K562 (cell line): ENCODE results near the gene FBXL22.

Source experiments
- ARHGAP35 ChIP-seq: fragments of 450-650 bp; IDR thresholded peaks from 2 replicates; pipeline ENCODE4 v1.6.1; 2018; ENCODE audit not compliant: partially characterized antibody
- BHLHE40 ChIP-seq: IDR thresholded peaks from 2 replicates; pipeline ENCODE4 v1.6.1; 2011; ENCODE audit warnings: low read length, improper control_type of control experiment
- EP300 ChIP-seq: IDR thresholded peaks from 2 replicates; pipeline ENCODE4 v1.6.1; 2012; ENCODE audit warnings: low read length, improper control_type of control experiment
- KLF16 ChIP-seq: IDR thresholded peaks from 2 replicates; pipeline ENCODE4 v1.6.1; 2016; ENCODE audit warnings: antibody characterized with exemption
- MAX ChIP-seq: sonication (generic); formaldehyde crosslinking; IDR thresholded peaks from 2 replicates; pipeline ENCODE4 v1.9.0; 2022; ENCODE audit warnings: mild to moderate bottlenecking, missing genetic modification reagents
- REST ChIP-seq, 2 experiments: fragments of 450-650 bp; formaldehyde crosslinking in 1 of 2; IDR thresholded peaks; 2 replicates each; pipeline versions ENCODE4 v1.4.0 to v1.6.1; 2014 to 2020; ENCODE audit warnings: mild to moderate bottlenecking in 2 of 2, borderline replicate concordance in 1 of 2, low read depth in 1 of 2
- SMAD1 ChIP-seq: fragments of 150-350 bp; IDR thresholded peaks from 2 replicates; pipeline ENCODE4 v1.6.1; 2014; ENCODE audit warnings: low read length, low read depth; ENCODE audit not compliant: partially characterized antibody
- SMC3 ChIP-seq: conservative IDR thresholded peaks from 2 replicates; pipeline ENCODE4 v1.6.1; 2011; ENCODE audit warnings: low read depth, low read length, improper control_type of control experiment; ENCODE audit not compliant: insufficient read depth
- ZNF146 ChIP-seq: IDR thresholded peaks from one replicate; pipeline ENCODE4 v1.6.1; 2018; ENCODE audit warnings: missing compliant biosample characterization; ENCODE audit not compliant: unreplicated experiment
- ZNF398 ChIP-seq: fragments of 250-450 bp; sonication (Bioruptor Pico); IDR thresholded peaks from 2 replicates; pipeline ENCODE4 v1.8.0; 2021; ENCODE audit warnings: moderate library complexity, mild to moderate bottlenecking, inconsistent platforms

GRCh38 chr15:63595065-63595464 is 2.1 kb upstream of the FBXL22 start:
- no peak for TF ChIP-seq SMC3
- TF ChIP-seq ZNF146 (CRISPR knock-in tag): no peak
- no peak for TF ChIP-seq EP300
- TF ChIP-seq SMAD1: no peak
- TF ChIP-seq REST (IDR thresholded peaks at IDR 0.05; ENCODE audit: borderline replicate concordance): no peak
- TF ChIP-seq REST (CRISPR knock-in tag; IDR thresholded peaks at IDR 0.05; ENCODE audit: low read depth): no peak
- no peak for TF ChIP-seq BHLHE40
- no peak for TF ChIP-seq ARHGAP35
- no peak for TF ChIP-seq MAX (CRISPR knock-in tag)
- TF ChIP-seq ZNF398 (CRISPR knock-in tag): no peak
- no peak for TF ChIP-seq KLF16
